Measurements from ENCODE around the gene MYPOP. TPM values are rescaled to one million over a fixed set of nuclear protein-coding genes. Genes with fewer than 3 reads are reported as not detected.
A peak's percentile ranks its signal among the peaks of the same experiment; 100 is the strongest.

MYPOP gene
- total and polyA plus RNA-seq, 2 of the 13 experiments (the other 11 are each of a cell fraction or from before 2014, with no cell fraction given) = 2.3 to 2.7 TPM

DNA sequence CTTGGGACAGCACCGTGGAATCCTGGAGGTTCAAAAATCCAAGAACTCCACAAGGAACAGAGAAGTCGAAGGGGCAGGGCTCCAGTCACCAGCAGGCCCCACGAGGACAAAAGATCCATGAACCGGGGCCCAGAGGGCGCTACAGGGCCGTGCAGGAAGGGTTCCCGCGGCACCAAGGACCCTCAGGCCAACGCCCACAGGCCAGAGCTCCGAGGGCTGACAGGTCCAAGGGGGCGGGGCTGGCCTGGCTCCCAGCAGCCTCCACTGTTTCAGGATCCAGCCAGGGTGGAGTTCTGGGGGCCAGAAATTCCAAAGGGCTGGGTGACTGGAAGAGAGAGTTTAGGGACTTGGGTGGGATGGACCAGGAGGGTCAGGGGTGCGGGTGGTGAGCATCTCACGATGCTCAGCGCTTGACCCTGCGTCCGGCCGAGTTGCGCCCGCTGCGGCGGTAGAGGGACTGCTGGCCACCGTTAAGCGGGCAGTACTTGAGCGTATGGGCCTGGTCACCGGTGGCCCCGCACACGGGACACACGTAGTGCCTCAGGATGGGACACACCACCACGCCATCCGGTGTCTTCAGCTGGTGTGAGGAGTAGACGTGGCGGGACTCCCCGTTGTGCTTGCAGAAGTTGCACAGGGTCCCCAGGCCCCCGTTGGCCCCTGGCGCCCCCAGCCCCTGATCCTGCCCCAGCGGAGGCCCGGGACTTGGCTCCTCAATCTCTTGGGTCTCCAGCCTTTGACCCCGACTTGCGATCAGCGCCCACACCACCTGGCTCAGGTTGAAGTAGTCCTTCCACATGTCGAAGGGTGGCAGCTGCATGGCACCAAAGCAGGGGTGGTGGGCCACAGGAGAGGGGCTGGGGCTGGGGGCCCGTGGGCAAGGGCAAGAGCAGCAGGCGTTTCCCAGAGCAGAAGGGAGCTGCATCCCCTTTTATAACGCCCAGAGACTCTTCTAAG is 11.7 kb upstream of the MYPOP start, which contains the start of gene NANOS2 (continued):
- TF ChIP-seq HNRNPH1 (optimal IDR thresholded peaks at IDR 0.05; ENCODE audit: low read depth, low read length) = no peak
- 0 out of 2 replicates have a peak, but pooled peaks have one; percentile 30 for TF ChIP-seq ZZZ3 (CRISPR knock-in tag; IDR thresholded peaks at IDR 0.05; ENCODE audit: borderline replicate concordance)
- TF ChIP-seq ZNF652 (CRISPR knock-in tag; IDR thresholded peaks at IDR 0.05; ENCODE audit: borderline replicate concordance, low read depth) = no peak
- TF ChIP-seq ZNF383 (CRISPR knock-in tag; IDR thresholded peaks at IDR 0.05; ENCODE audit: borderline replicate concordance) = no peak
- TF ChIP-seq ZNF572 (CRISPR knock-in tag; IDR thresholded peaks at IDR 0.05) = no peak
- TF ChIP-seq, protein P1, sequence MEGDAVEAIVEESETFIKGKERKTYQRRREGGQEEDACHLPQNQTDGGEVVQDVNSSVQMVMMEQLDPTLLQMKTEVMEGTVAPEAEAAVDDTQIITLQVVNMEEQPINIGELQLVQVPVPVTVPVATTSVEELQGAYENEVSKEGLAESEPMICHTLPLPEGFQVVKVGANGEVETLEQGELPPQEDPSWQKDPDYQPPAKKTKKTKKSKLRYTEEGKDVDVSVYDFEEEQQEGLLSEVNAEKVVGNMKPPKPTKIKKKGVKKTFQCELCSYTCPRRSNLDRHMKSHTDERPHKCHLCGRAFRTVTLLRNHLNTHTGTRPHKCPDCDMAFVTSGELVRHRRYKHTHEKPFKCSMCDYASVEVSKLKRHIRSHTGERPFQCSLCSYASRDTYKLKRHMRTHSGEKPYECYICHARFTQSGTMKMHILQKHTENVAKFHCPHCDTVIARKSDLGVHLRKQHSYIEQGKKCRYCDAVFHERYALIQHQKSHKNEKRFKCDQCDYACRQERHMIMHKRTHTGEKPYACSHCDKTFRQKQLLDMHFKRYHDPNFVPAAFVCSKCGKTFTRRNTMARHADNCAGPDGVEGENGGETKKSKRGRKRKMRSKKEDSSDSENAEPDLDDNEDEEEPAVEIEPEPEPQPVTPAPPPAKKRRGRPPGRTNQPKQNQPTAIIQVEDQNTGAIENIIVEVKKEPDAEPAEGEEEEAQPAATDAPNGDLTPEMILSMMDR (CRISPR knock-in tag; IDR thresholded peaks at IDR 0.05) = peak; percentile 71
- TF ChIP-seq, protein P2, sequence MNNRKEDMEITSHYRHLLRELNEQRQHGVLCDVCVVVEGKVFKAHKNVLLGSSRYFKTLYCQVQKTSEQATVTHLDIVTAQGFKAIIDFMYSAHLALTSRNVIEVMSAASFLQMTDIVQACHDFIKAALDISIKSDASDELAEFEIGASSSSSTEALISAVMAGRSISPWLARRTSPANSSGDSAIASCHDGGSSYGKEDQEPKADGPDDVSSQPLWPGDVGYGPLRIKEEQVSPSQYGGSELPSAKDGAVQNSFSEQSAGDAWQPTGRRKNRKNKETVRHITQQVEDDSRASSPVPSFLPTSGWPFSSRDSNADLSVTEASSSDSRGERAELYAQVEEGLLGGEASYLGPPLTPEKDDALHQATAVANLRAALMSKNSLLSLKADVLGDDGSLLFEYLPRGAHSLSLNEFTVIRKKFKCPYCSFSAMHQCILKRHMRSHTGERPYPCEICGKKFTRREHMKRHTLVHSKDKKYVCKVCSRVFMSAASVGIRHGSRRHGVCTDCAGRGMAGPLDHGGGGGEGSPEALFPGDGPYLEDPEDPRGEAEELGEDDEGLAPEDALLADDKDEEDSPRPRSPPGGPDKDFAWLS (CRISPR knock-in tag; IDR thresholded peaks at IDR 0.05; ENCODE audit: borderline replicate concordance) = no peak
- TF ChIP-seq, protein P3, sequence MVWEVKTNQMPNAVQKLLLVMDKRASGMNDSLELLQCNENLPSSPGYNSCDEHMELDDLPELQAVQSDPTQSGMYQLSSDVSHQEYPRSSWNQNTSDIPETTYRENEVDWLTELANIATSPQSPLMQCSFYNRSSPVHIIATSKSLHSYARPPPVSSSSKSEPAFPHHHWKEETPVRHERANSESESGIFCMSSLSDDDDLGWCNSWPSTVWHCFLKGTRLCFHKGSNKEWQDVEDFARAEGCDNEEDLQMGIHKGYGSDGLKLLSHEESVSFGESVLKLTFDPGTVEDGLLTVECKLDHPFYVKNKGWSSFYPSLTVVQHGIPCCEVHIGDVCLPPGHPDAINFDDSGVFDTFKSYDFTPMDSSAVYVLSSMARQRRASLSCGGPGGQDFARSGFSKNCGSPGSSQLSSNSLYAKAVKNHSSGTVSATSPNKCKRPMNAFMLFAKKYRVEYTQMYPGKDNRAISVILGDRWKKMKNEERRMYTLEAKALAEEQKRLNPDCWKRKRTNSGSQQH (CRISPR knock-in tag; IDR thresholded peaks at IDR 0.05; ENCODE audit: low read depth) = no peak
- TF ChIP-seq ZNF674 (CRISPR knock-in tag; IDR thresholded peaks at IDR 0.05; ENCODE audit: low read depth) = no peak
- TF ChIP-seq HOXA3 (CRISPR knock-in tag; IDR thresholded peaks at IDR 0.05) = no peak
- no peak for TF ChIP-seq GATAD2A (CRISPR knock-in tag; IDR thresholded peaks at IDR 0.05)
- TF ChIP-seq, protein P4, sequence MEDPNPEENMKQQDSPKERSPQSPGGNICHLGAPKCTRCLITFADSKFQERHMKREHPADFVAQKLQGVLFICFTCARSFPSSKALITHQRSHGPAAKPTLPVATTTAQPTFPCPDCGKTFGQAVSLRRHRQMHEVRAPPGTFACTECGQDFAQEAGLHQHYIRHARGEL (CRISPR knock-in tag; IDR thresholded peaks at IDR 0.05) = no peak
- TF ChIP-seq NFKBIZ (CRISPR knock-in tag; IDR thresholded peaks at IDR 0.05) = no peak
- TF ChIP-seq RAD21 (CRISPR knock-in tag; IDR thresholded peaks at IDR 0.05) = peak; percentile 63
- TF ChIP-seq HOXD1 (CRISPR knock-in tag; IDR thresholded peaks at IDR 0.05) = no peak
- TF ChIP-seq ZSCAN12 (CRISPR knock-in tag; IDR thresholded peaks at IDR 0.05) = no peak
- TF ChIP-seq NAIF1 (CRISPR knock-in tag; IDR thresholded peaks at IDR 0.05; ENCODE audit: borderline replicate concordance) = no peak
- TF ChIP-seq YEATS4 (CRISPR knock-in tag; IDR thresholded peaks at IDR 0.05; ENCODE audit: borderline replicate concordance) = no peak
